BJ (cell line): Measurements from ENCODE around the gene SLC25A33. TPM values are rescaled to one million over a fixed set of nuclear protein-coding genes. Genes with fewer than 3 reads are reported as not detected.

Experiments used
- CTCF ChIA-PET: fragments of 350-600 bp; formaldehyde crosslinking; extraction: SDS; loops from one replicate; lab custom pipeline; 2021; ENCODE audit warnings: antibody characterized with exemption, inconsistent platforms; lab: Yijun Ruan, JAX
- POLR2A ChIA-PET: fragments of 300-600 bp; sonication (Branson Sonifier 250); formaldehyde crosslinking; extraction: SDS; loops from one replicate; lab custom pipeline; 2021; ENCODE audit warnings: antibody characterized with exemption; lab: Charles Lee
- DNase-seq: peaks from one replicate; pipeline ENCODE4 v3.0.0-alpha.2; 2011; ENCODE audit warnings: low read depth
- H3K27me3 ChIP-seq: 2 replicates; pipeline ENCODE4 v1.6.0; 2011; ENCODE audit warnings: low read length; ENCODE audit not compliant: control insufficient read depth, insufficient read depth
- H3K36me3 ChIP-seq: 2 replicates; pipeline ENCODE4 v1.5.1; 2011; ENCODE audit warnings: low read length; ENCODE audit not compliant: control insufficient read depth, insufficient read depth
- H3K4me3 ChIP-seq: 2 replicates; pipeline ENCODE4 v1.5.1; 2011; ENCODE audit warnings: low read depth, mild to moderate bottlenecking, control low read depth, low read length
- polyA plus RNA-seq: library from polyadenylated mRNA; depleted of rRNA; stranded (reverse); fragments of >200 nt; gene quantifications from 2 replicates; pipeline ENCODE4 v1.2.3, GENCODE V29; 2011
- TF ChIP-seq, protein P1 (sequence below): IDR thresholded peaks from 2 replicates; pipeline ENCODE4 v1.5.1; 2011; ENCODE audit warnings: low read depth, mild to moderate bottlenecking, control low read depth, inconsistent platforms, low read length, moderate library complexity; ENCODE audit not compliant: insufficient read depth

The SLC25A33 gene
- polyA plus RNA-seq, 1 experiment, result 2.7 TPM

DNA sequence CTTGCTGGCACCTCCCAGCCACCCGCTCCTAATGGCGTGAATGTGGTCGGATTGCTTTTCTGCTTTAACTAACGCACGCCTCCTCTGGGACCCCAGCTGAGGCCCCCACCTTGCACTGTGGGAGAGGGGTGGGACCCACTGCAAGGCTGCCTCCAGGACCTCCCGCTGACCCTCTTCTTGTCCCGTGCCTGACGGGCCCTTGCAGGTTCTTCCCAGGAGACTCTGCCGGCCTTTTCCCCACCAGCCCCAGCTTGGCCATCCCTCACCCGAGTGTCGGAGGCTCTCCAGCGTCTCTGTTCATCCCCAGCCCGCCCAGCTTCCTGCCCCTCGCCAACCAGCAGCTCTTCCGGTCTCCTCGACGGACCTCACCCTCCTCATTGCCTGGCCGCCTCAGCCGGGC lies 68.1 kb downstream of the SLC25A33 start:
- DNase-seq, result no peak
- CTCF ChIA-PET, result no interaction called here

DNA sequence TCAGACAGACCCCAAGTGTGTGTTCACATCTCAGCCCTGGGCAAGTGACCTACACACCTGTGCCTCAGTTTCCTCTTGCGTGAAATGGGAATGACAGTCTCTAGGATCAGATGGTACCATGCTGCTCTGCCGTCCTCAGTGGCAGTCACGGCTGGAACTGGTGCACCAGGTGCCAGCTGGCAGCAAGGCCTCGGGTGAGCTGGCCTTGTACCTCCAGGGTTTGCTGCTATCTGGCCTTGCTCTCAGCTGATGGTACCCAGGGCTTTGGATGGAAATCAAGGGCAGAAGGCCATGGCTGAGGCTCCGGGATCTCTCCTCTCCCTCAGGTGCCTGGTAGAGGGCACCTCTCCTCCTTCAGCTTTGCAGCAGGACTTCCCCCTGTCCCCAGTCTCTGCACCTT lies 70.7 kb downstream of the SLC25A33 start:
- TF ChIP-seq, protein P1, sequence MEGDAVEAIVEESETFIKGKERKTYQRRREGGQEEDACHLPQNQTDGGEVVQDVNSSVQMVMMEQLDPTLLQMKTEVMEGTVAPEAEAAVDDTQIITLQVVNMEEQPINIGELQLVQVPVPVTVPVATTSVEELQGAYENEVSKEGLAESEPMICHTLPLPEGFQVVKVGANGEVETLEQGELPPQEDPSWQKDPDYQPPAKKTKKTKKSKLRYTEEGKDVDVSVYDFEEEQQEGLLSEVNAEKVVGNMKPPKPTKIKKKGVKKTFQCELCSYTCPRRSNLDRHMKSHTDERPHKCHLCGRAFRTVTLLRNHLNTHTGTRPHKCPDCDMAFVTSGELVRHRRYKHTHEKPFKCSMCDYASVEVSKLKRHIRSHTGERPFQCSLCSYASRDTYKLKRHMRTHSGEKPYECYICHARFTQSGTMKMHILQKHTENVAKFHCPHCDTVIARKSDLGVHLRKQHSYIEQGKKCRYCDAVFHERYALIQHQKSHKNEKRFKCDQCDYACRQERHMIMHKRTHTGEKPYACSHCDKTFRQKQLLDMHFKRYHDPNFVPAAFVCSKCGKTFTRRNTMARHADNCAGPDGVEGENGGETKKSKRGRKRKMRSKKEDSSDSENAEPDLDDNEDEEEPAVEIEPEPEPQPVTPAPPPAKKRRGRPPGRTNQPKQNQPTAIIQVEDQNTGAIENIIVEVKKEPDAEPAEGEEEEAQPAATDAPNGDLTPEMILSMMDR, result no peak
- Histone ChIP-seq H3K4me3 (no peak overlapping the region), H3K27me3 (no peaks in the 10 kb centered on the region), H3K36me3 (peaks cover 12% of the 10 kb centered on the region)
- DNase-seq, result no peak
- ChIA-PET CTCF (interaction anchor here (0.6 to 1.2 kb wide), 2 partner anchors 10 to 37 kb away, joined by 3 read pairs; no protein-coding TSS in a partner anchor), POLR2A (no interaction called here)

More for the DNA sequence above, 68.1 kb downstream of the SLC25A33 start:
- no peak overlapping the region for H3K4me3 ChIP-seq
- no peaks in the 10 kb centered on the region for H3K27me3 ChIP-seq
- POLR2A ChIA-PET, result no interaction called here
- peaks cover 11% of the 10 kb centered on the region for H3K36me3 ChIP-seq
- TF ChIP-seq, protein P1, result no peak

DNA sequence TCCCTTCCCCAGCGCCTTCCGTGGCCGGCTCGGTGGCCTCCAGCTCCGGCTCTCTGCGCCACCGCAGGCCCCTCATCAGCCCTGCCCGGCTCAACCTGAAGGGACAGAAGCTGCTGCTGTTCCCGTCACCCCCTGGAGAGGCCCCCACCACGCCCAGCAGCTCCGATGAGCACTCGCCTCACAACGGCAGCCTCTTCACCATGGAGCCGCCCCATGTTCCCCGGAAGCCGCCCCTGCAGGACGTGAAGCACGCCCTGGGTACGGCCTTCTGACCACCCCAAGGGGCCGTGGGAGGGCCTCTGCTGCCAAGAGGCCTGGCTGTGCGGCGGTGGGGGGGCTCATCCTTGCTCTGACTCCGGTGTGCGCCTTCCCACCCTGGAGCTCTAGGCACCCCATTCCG lies 71.3 kb downstream of the SLC25A33 start:
- H3K36me3 ChIP-seq, result peaks cover 12% of the 10 kb centered on the region
- TF ChIP-seq, protein P1, result no peak
- no peak for DNase-seq
- no peaks in the 10 kb centered on the region for H3K27me3 ChIP-seq
- POLR2A ChIA-PET, result no interaction called here
- H3K4me3 ChIP-seq, result no peak overlapping the region
- CTCF ChIA-PET, result interaction anchor here (0.9 to 1.2 kb wide), 2 partner anchors 11 to 13 kb away, joined by 3 read pairs; no protein-coding TSS in a partner anchor

DNA sequence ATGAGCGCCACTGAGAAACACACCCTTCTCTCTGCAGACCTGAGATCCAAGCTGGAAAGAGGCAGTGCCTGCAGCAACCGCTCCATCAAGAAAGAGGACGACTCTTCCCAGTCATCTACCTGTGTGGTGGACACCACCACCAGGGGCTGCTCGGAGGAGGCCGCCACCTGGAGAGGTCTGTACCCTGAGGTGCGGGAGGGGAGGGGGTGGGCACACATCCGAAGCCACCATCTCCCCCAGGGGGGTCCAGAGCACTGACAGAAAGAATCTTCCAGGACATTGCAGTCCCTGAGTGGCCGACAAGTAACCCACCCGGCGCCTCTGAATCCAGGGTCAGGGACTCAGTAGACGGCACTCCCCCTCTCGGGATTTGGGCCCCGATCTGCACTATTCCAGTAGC lies 72.5 kb downstream of the SLC25A33 start:
- peaks cover 12% of the 10 kb centered on the region for H3K36me3 ChIP-seq
- TF ChIP-seq, protein P1, result no peak
- no peak overlapping the region for H3K4me3 ChIP-seq
- CTCF ChIA-PET, result interaction anchor here (1.7 kb wide), 1 partner anchor 15 kb away, joined by 6 read pairs; no protein-coding TSS in a partner anchor
- DNase-seq, result no peak
- no peaks in the 10 kb centered on the region for H3K27me3 ChIP-seq
- POLR2A ChIA-PET, result no interaction called here

DNA sequence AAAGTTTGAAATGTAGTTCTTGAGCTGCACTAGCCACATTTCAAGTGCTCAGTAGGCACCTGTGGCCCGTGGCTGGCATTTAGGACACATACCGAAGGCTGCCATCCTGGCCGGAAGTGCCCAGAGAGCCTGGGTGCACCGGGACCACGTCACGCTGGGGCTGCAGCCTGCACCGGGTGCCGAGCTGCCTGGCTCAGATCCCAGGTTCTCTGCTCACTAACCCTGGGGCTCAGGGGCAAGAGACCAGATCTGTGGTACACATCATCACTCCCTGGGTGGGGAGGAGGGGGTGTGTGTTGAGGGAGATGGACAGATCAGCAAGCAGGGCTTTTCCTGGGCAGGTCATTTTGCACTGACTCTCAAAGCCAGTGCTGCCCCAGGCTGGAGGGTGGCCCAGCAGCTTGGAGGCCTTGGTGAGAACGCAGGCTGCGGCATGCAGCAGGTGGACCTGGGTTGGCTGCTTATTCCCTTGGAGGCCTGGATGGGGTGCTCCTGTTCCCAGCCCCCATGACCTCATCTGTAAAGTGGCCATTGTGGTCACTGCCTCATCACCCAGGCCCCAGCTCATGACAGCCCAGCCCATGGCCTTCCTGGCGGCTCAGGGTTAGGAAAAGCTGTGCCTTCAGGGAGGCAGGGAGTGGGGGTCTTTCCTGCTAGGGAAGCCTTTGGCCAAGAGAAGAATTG lies 73.0 kb downstream of the SLC25A33 start:
- CTCF ChIA-PET, result interaction anchor here (1.7 kb wide), 1 partner anchor 15 kb away, joined by 6 read pairs; no protein-coding TSS in a partner anchor
- TF ChIP-seq, protein P1, result no peak
- POLR2A ChIA-PET, result no interaction called here
- no peak for DNase-seq
- H3K27me3 ChIP-seq, result no peaks in the 10 kb centered on the region
- peaks cover 12% of the 10 kb centered on the region for H3K36me3 ChIP-seq
- H3K4me3 ChIP-seq, result no peak overlapping the region
